Naive B cell (primary cell): ENCODE data around the gene PHF21B. TPM values are rescaled to one million over a fixed set of nuclear protein-coding genes. Genes with fewer than 3 reads are reported as not detected.

Experiments used
- ATAC-seq, 2 donors: fragments of 150-1000 bp; cut with Tn5 transposase; 2 replicates each; pipeline ENCODE4 v1.10.0; 2021; ENCODE audit warnings: low read depth in 2 of 2, mild to moderate bottlenecking in 2 of 2, moderate library complexity in 2 of 2
- DNase-seq: peaks from one replicate; pipeline ENCODE4 v3.0.0; 2022
- H3K27ac Mint-ChIP-seq, 6 donors: one replicate each; pipeline ENCODE4 v1.8.0; 2020 to 2022; ENCODE audit warnings: mild to moderate bottlenecking in 6 of 6, mixed read lengths in 6 of 6, moderate library complexity in 5 of 6, inconsistent platforms in 2 of 6
- H3K27me3 Mint-ChIP-seq, 3 donors: one replicate each; pipeline ENCODE4 v1.8.0; 2021 to 2022; ENCODE audit warnings: mixed read lengths in 3 of 3, mild to moderate bottlenecking in 1 of 3
- H3K36me3 Mint-ChIP-seq, 2 donors: one replicate each; pipeline ENCODE4 v1.8.0; 2020 to 2022; ENCODE audit warnings: mixed read lengths in 2 of 2, inconsistent platforms in 1 of 2, mild to moderate bottlenecking in 1 of 2
- H3K4me1 Mint-ChIP-seq, 3 donors: one replicate each; pipeline ENCODE4 v1.8.0; 2020 to 2022; ENCODE audit warnings: mixed read lengths in 3 of 3, inconsistent platforms in 1 of 3, mild to moderate bottlenecking in 1 of 3, moderate library complexity in 1 of 3
- H3K4me3 Mint-ChIP-seq, 8 donors: one replicate each; pipeline ENCODE4 v1.8.0; 2020 to 2022; ENCODE audit warnings: mild to moderate bottlenecking in 8 of 8, mixed read lengths in 8 of 8, moderate library complexity in 8 of 8, inconsistent platforms in 2 of 8
- H3K9me3 Mint-ChIP-seq, 7 donors: one replicate each; pipeline ENCODE4 v1.8.0; 2020 to 2022; ENCODE audit warnings: mixed read lengths in 7 of 7, mild to moderate bottlenecking in 5 of 7, inconsistent platforms in 2 of 7, moderate library complexity in 1 of 7
- polyA plus RNA-seq, 6 donors: library from polyadenylated mRNA; unstranded; fragments of 300-500 nt; fragmentation: Illumina TruSeq; gene quantifications; one replicate each; pipeline ENCODE4 v1.2.3, GENCODE V29; 2021; ENCODE audit warnings: low read depth in 6 of 6

PHF21B gene
- polyA plus RNA-seq, 6 donors from 2014 or later: not detected

DNA sequence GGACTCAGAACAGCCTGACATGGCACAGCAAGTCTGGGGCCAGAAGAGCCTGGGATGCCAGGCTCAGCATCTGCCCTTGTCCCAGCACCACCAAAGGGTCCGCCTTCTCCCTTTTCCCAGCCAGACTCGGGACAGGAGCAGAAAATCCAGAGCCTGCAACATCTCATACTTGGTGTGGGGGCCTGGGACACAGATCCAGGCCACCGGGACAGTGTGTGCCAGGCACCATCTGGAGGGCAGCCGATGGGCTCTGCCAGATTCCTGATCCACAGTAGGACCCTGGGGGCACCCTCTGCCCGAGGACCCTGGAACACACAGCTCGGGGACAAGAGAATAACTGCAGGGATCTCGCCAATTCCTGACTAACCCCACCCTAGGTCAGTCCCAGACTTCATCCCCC is 67.7 kb downstream of the PHF21B start:
- Mint-ChIP-seq H3K36me3 (no peaks in the 10 kb centered on the region), H3K27me3 (peaks cover 0 to 21% (median 0%) of the 10 kb centered on the region in 3 donors), H3K9me3 (no peaks in the 10 kb centered on the region), H3K27ac (no peak overlapping the region), H3K4me3 (no peak overlapping the region), H3K4me1 (no peaks in the 10 kb centered on the region)
- DNase-seq (no peak), ATAC-seq (no peak)

DNA sequence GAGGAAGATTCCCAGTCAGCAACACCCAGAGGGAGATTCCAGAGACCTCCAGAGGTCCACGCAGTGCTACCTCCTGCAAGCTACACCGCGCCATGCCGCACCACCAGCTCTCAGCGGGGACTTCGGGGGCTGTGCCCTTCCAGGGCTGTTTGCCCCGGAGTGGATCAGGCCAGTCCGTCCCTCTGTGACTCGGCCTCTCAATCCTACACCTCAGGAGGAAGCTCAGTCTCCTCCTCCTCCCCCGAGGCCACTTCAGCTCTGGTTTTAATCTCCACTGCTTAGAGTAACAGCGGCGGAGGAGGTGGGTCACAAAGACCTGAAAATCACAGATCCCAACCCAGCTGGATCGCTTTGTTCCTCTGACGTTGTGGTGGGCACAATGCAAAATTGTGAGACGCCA is 68.6 kb downstream of the PHF21B start:
- no peak overlapping the region for H3K27ac Mint-ChIP-seq
- no peaks in the 10 kb centered on the region for H3K4me1 Mint-ChIP-seq
- H3K4me3 Mint-ChIP-seq: no peak overlapping the region
- H3K36me3 Mint-ChIP-seq: no peaks in the 10 kb centered on the region
- peaks cover 0 to 21% (median 0%) of the 10 kb centered on the region in 3 donors for H3K27me3 Mint-ChIP-seq
- no peaks in the 10 kb centered on the region for H3K9me3 Mint-ChIP-seq
- ATAC-seq: no peak
- no peak for DNase-seq

DNA sequence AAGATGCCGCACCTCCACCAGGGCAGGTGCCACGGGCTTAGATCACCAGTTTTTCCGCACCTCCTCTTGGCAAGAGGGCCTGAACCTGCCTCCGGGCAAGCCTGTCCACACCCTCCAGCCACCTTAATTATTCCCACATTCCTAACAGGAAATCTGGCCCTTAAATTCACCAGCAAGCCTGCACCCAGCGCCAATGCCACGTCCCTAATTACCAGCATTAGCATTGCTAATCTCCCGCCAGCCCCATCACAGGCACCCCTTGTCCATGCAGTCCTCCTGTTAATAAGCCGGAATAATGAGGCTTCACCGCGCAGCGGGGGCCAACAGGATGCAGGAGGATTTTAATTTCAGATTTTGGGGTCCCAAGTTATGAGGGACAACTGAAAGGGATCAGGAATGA is 69.7 kb downstream of the PHF21B start:
- H3K4me3 Mint-ChIP-seq: no peak overlapping the region
- no peaks in the 10 kb centered on the region for H3K36me3 Mint-ChIP-seq
- H3K27me3 Mint-ChIP-seq: peaks cover 0 to 21% (median 0%) of the 10 kb centered on the region in 3 donors
- H3K4me1 Mint-ChIP-seq: no peaks in the 10 kb centered on the region
- H3K9me3 Mint-ChIP-seq: no peaks in the 10 kb centered on the region
- H3K27ac Mint-ChIP-seq: no peak overlapping the region
- DNase-seq (no peak), ATAC-seq (no peak)

DNA sequence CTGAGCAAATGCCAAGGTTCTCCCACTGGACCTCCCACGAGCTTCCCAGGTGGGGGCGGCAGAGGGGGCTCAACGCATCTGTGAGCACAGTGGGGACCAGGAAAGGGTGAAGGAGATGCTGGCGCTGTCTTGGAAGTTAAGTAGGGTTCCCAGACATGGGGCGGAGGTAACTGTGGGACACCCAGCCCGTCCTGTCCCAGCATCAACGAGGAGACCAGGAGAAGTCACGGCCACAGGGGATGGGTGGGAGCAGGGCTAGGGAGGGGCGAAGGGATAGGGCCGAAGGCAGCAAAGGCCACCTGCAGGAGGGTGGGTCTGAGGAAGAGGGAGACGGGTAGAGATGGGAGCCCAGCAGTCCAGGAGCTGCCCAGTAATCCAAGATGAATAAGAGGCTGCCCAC is 70.4 kb downstream of the PHF21B start:
- no peak for DNase-seq
- peaks cover 0 to 21% (median 0%) of the 10 kb centered on the region in 3 donors for H3K27me3 Mint-ChIP-seq
- H3K9me3 Mint-ChIP-seq: no peaks in the 10 kb centered on the region
- no peak overlapping the region for H3K27ac Mint-ChIP-seq
- ATAC-seq: no peak
- no peaks in the 10 kb centered on the region for H3K36me3 Mint-ChIP-seq
- no peaks in the 10 kb centered on the region for H3K4me1 Mint-ChIP-seq
- no peak overlapping the region for H3K4me3 Mint-ChIP-seq

DNA sequence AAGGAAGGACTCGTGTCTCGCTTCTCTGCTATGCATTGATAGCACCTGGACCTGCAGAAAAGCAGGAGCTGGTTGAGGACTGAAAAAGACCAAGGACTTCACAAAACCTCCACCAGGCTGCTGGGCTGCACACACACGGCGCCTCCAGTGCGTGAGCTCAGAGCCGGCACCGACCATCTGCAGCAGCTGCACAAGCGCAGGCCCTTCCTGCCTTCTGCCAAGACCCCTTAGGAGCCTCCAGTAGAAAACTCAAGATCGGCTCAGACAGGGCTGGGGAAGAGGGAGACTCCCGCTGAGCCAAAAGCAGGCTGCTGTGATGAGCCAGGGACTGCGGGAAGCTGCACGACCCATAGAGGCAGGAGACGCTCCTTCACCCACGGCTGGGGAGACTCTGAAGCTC is 70.9 kb downstream of the PHF21B start:
- no peaks in the 10 kb centered on the region for H3K36me3 Mint-ChIP-seq
- peaks cover 0 to 19% (median 0%) of the 10 kb centered on the region in 3 donors for H3K27me3 Mint-ChIP-seq
- ATAC-seq: no peak
- no peak overlapping the region for H3K27ac Mint-ChIP-seq
- DNase-seq: no peak
- H3K4me3 Mint-ChIP-seq: no peak overlapping the region
- H3K4me1 Mint-ChIP-seq: no peaks in the 10 kb centered on the region
- H3K9me3 Mint-ChIP-seq: no peaks in the 10 kb centered on the region

DNA sequence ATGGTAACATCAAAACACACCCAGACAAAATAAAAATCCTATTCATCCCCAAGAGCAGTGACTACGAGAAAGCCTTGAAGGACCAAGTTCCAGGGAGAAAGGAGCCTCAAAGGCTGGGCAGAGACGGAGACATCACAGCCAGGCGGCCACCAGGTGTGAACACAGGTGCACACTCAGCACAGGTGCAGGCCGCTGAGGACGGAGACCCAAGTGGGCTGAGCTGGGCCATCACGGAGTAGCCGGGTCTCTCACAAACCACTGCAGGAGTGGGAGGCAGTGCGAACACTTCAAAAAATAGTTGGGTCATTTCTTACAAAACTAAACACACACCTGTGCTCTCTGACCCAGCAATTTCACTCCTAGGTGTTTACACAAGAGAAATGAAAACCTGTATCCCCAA is 72.6 kb downstream of the PHF21B start:
- no peak for ATAC-seq
- Mint-ChIP-seq H3K9me3 (no peaks in the 10 kb centered on the region), H3K36me3 (no peaks in the 10 kb centered on the region), H3K27ac (no peak overlapping the region), H3K27me3 (peaks cover 0 to 17% (median 0%) of the 10 kb centered on the region in 3 donors), H3K4me3 (no peak overlapping the region), H3K4me1 (no peaks in the 10 kb centered on the region)
- DNase-seq: no peak

DNA sequence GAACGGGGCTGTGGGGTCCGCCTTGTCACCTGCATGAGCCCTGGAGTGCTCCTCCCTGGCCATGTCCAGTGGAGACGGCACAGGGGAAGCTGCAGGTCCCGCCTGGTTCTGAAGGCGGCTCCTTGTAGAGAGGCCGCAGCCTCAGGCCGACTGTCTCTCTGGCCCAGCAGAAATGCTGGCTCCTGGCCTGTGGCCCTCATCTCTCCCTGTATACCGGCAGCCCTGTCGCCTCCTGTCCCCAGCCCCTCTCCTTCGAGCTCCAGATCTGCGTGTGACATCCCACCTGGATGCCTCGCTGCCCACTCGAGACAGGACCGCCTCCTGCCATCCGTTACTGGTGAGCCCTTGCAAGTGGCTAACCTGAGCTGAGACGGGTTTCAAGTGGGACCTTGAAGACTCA is 73.6 kb downstream of the PHF21B start:
- H3K4me1 Mint-ChIP-seq: no peaks in the 10 kb centered on the region
- H3K9me3 Mint-ChIP-seq: no peaks in the 10 kb centered on the region
- peaks cover 0 to 10% (median 0%) of the 10 kb centered on the region in 3 donors for H3K27me3 Mint-ChIP-seq
- H3K36me3 Mint-ChIP-seq: no peaks in the 10 kb centered on the region
- H3K4me3 Mint-ChIP-seq: no peak overlapping the region
- ATAC-seq (no peak), DNase-seq (no peak)
- no peak overlapping the region for H3K27ac Mint-ChIP-seq

DNA sequence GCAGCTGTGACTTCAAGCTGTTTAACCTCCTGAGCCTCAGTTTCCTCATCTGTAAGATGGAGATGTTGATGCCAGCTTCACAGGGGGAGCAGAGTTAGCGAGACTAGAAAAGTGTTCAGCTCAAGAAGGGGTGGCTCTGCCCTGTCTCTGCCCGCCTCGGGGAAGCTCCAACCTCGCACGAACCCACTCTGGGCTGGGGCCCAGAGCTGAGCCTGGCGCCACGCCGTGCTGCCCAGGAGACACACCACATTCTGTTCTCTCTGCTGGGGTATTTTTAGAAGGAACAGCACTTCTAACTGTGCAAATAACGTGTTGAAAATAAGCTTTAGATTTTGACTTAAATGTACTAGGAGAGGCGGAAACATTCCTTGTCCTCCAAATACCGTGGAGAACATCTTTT is 74.1 kb downstream of the PHF21B start:
- Mint-ChIP-seq H3K4me1 (no peaks in the 10 kb centered on the region), H3K9me3 (no peaks in the 10 kb centered on the region), H3K4me3 (no peak overlapping the region), H3K27ac (no peak overlapping the region), H3K36me3 (no peaks in the 10 kb centered on the region), H3K27me3 (peaks cover 0 to 6% (median 0%) of the 10 kb centered on the region in 3 donors)
- no peak for DNase-seq
- no peak for ATAC-seq

DNA sequence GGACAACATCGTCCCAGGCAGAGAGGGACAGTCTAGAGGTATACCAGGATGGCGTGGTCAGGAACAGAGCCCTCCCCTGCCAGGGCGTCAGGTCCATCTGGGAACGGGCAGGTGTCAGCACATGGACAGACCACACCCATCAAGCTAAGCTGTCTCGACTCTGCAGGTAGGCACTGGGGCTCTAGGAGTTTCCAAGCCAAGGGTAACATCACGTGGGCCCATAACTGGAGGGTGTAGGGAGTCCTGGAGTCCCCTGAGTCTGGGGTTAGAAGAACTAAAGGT is 75.4 kb downstream of the PHF21B start:
- no peaks in the 10 kb centered on the region for H3K4me1 Mint-ChIP-seq
- no peak for ATAC-seq
- DNase-seq: no peak
- H3K9me3 Mint-ChIP-seq: no peaks in the 10 kb centered on the region
- no peak overlapping the region for H3K4me3 Mint-ChIP-seq
- no peaks in the 10 kb centered on the region for H3K36me3 Mint-ChIP-seq
- no peak overlapping the region for H3K27ac Mint-ChIP-seq
- peaks cover 0 to 4% (median 0%) of the 10 kb centered on the region in 3 donors for H3K27me3 Mint-ChIP-seq

DNA sequence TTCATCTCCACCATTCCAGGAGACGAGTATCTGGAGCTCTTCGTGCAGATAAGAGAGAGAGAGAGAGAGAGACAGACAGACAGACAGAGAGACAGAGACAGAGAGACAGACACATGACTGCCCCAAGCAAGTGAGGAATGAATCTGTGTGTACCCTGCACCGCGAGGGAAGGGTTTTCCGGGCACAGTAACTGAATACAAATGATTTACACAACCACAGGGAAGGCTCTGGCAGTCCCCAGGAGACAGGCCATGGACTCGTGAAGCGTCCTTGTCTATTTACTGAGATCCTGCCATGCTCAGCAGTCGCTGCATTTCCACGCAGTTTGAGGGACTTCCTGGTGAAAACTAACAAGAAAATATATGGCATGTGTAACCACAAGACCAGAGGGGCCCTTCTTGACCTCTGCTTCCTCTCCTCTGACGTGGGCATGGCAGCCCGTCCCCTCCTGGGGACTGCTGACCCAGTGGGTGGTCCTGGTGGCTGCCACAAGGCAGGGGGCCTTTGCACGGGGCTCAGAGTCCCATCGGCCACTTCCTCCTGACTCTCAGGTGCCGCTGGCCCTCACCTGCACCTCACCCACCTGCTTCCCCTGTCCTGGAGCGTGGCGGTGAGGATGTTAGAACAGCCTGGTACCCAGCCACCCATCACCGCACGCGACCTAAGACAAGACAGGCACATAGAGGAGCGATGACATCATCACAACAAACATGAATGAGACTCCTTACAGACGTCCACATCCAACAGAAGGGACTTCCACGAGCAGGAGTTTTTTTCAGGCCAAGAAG is 75.9 kb downstream of the PHF21B start:
- no peaks in the 10 kb centered on the region for H3K36me3 Mint-ChIP-seq
- H3K27me3 Mint-ChIP-seq: no peaks in the 10 kb centered on the region
- DNase-seq: no peak
- no peaks in the 10 kb centered on the region for H3K9me3 Mint-ChIP-seq
- H3K4me3 Mint-ChIP-seq: no peak overlapping the region
- no peak overlapping the region for H3K27ac Mint-ChIP-seq
- no peak for ATAC-seq
- H3K4me1 Mint-ChIP-seq: no peaks in the 10 kb centered on the region

DNA sequence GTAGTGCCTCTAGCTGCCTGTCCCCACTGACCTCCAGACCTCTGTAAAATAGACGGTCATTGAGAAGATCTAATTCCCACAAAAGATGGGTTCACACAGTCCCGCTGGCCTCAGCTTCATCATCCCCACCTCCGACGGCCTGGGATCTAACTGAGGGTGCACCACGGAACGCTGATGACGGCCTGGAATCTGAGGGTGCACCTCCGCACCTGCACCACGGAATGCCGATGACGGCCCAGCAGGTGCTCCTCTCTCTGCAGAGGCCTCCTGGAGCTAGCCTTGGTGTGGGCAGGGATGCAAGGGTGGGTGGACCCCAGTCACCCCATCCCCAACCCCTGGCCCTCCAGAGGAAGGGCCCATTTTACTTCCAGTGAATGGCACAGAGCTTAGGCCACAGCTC is 77.3 kb downstream of the PHF21B start:
- no peak overlapping the region for H3K4me3 Mint-ChIP-seq
- H3K9me3 Mint-ChIP-seq: no peaks in the 10 kb centered on the region
- ATAC-seq (no peak), DNase-seq (no peak)
- H3K27ac Mint-ChIP-seq: no peak overlapping the region
- H3K27me3 Mint-ChIP-seq: no peaks in the 10 kb centered on the region
- H3K4me1 Mint-ChIP-seq: no peaks in the 10 kb centered on the region
- no peaks in the 10 kb centered on the region for H3K36me3 Mint-ChIP-seq

DNA sequence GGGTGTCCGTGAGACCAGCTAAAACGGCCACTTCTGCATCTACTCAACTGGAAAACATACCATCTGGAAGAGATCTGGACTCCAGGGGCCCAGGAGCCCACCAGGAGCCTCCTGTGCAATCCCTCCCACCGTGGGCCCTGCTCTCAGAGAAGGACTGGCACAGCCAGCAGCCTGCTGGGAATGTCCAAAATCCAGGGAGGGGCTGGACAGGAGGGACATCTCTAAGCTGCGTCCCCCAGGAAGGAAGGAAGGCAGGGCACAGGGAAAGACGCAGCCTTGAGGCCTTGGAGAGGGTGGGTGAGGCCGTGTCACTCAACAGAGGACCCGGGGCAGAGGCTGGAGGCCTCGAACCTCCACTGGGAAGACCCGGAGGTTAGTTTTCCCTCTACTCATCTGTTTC is 78.0 kb downstream of the PHF21B start:
- Mint-ChIP-seq H3K27me3 (no peaks in the 10 kb centered on the region), H3K4me3 (no peak overlapping the region), H3K9me3 (no peaks in the 10 kb centered on the region), H3K4me1 (no peaks in the 10 kb centered on the region), H3K27ac (no peak overlapping the region), H3K36me3 (no peaks in the 10 kb centered on the region)
- no peak for ATAC-seq
- no peak for DNase-seq

DNA sequence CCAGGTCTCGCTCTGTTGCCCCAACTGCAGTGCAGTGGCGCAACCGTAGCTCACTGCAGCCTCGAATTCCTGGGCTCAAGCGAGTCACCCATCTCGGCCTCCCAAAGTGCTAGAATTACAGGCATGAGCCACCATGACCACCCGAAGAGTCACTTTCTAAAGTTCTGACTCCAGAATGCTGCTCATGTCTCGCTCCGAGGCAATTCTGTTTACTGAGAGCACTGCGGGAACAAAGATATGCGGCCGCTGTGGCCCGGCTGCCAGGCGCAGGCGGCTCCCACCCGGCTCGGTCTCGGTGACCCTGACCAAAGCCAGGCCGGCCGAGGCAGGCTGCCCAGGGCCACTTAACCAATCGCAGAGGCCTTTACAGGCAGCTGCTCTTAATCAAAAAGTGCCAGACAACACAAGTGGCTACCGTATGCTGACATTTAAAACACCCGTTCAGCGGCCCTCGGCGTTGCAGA is 78.7 kb downstream of the PHF21B start:
- Mint-ChIP-seq H3K4me3 (no peak overlapping the region), H3K4me1 (no peaks in the 10 kb centered on the region), H3K27me3 (no peaks in the 10 kb centered on the region), H3K27ac (no peak overlapping the region), H3K9me3 (no peaks in the 10 kb centered on the region), H3K36me3 (no peaks in the 10 kb centered on the region)
- no peak for ATAC-seq
- DNase-seq: no peak

DNA sequence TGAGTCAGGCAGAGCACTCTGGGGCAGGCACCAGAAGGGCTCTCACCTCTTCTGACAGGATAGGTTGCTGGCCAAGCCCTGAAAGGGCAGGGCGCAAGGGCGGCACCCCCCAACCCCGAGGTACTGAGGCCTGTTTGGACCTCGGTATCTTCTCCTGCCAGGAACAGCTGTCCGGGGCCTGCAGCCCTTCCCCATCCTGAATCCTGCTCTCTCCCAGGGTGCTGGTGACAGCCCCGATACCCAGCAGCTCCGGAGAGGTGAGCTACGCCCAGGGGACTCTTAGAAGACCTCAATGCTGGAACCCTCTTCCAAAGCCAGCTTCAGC is 79.1 kb downstream of the PHF21B start:
- H3K27ac Mint-ChIP-seq: no peak overlapping the region
- no peaks in the 10 kb centered on the region for H3K27me3 Mint-ChIP-seq
- DNase-seq (no peak), ATAC-seq (no peak)
- H3K4me3 Mint-ChIP-seq: no peak overlapping the region
- H3K36me3 Mint-ChIP-seq: no peaks in the 10 kb centered on the region
- H3K4me1 Mint-ChIP-seq: no peaks in the 10 kb centered on the region
- no peaks in the 10 kb centered on the region for H3K9me3 Mint-ChIP-seq
